WTC11 (cell line): ENCODE results near the gene PRKCZ. TPM values are rescaled to one million over a fixed set of nuclear protein-coding genes. Genes with fewer than 3 reads are reported as not detected.
A peak's percentile ranks its signal among the peaks of the same experiment; 100 is the strongest.

Experiments used
- ATAC-seq: fragments of 200-7000 bp; cut with Tn5 transposase; 2 replicates; pipeline ENCODE4 v1.10.0; 2021; ENCODE audit warnings: mild to moderate bottlenecking, moderate library complexity
- CTCF ChIA-PET: fragments of 300-600 bp; sonication (Branson Sonifier 250); formaldehyde crosslinking; loops from one replicate; lab custom pipeline; 2021; ENCODE audit warnings: antibody characterized with exemption; lab: Charles Lee
- POLR2A ChIA-PET: fragments of 350-600 bp; sonication (Branson Sonifier 250); formaldehyde crosslinking; loops from one replicate; lab custom pipeline; 2021; ENCODE audit warnings: antibody characterized with exemption; lab: Charles Lee
- DNase-seq: peaks from one replicate; pipeline ENCODE4 v3.0.0; 2021; ENCODE audit warnings: low spot score
- H3K27ac Mint-ChIP-seq: 2 replicates; pipeline ENCODE4 v1.8.0; 2021; ENCODE audit warnings: mixed read lengths
- H3K27me3 Mint-ChIP-seq: 2 replicates; pipeline ENCODE4 v1.8.0; 2021; ENCODE audit warnings: low read depth, mild to moderate bottlenecking, moderate library complexity, mixed read lengths
- H3K36me3 Mint-ChIP-seq: 2 replicates; pipeline ENCODE4 v1.8.0; 2021; ENCODE audit warnings: mixed read lengths
- H3K4me1 Mint-ChIP-seq: 2 replicates; pipeline ENCODE4 v1.8.0; 2022; ENCODE audit warnings: mixed read lengths
- H3K4me3 Mint-ChIP-seq: 2 replicates; pipeline ENCODE4 v1.8.0; 2021; ENCODE audit warnings: mild to moderate bottlenecking, moderate library complexity, mixed read lengths
- H3K9me3 Mint-ChIP-seq: 2 replicates; pipeline ENCODE4 v1.8.0; 2021; ENCODE audit warnings: mixed read lengths
- EMX1 ChIP-seq: fragments of 250-450 bp; sonication (Bioruptor Pico); IDR thresholded peaks from 2 replicates; pipeline ENCODE4 v1.8.0; 2021; ENCODE audit warnings: mild to moderate bottlenecking
- FOXK1 ChIP-seq: sonication (generic); formaldehyde crosslinking; IDR thresholded peaks from 2 replicates; pipeline ENCODE4 v1.8.0; 2022; ENCODE audit warnings: mild to moderate bottlenecking, moderate library complexity, missing genetic modification reagents
- GTF2I ChIP-seq: fragments of 250-450 bp; sonication (Bioruptor Pico); conservative IDR thresholded peaks from 2 replicates; pipeline ENCODE4 v1.4.0; 2021; ENCODE audit warnings: mild to moderate bottlenecking
- IRF2 ChIP-seq: sonication (generic); formaldehyde crosslinking; IDR thresholded peaks from 2 replicates; pipeline ENCODE4 v1.8.0; 2022; ENCODE audit warnings: low read depth, missing genetic modification reagents, borderline replicate concordance
- MYBL2 ChIP-seq: sonication (generic); formaldehyde crosslinking; IDR thresholded peaks from 2 replicates; pipeline ENCODE4 v1.8.1; 2023; ENCODE audit warnings: mild to moderate bottlenecking, moderate library complexity, missing genetic modification reagents
- TCF7 ChIP-seq: sonication (generic); formaldehyde crosslinking; IDR thresholded peaks from 2 replicates; pipeline ENCODE4 v1.8.0; 2022; ENCODE audit warnings: mild to moderate bottlenecking, low read depth, missing genetic modification reagents, moderate library complexity
- total RNA-seq: library from RNA; stranded (reverse); gene quantifications from 3 replicates; pipeline ENCODE4 v1.2.3, GENCODE V29; 2021
- TF ChIP-seq, protein P1 (sequence below): sonication (generic); formaldehyde crosslinking; IDR thresholded peaks from 2 replicates; pipeline ENCODE4 v1.8.0; 2023; ENCODE audit warnings: missing genetic modification reagents, mild to moderate bottlenecking, borderline replicate concordance
- TF ChIP-seq, protein P2 (sequence below): fragments of 250-450 bp; sonication (Bioruptor Pico); IDR thresholded peaks from 2 replicates; pipeline ENCODE4 v1.8.0; 2021; ENCODE audit warnings: mild to moderate bottlenecking
- TF ChIP-seq, protein P3 (sequence below): fragments of 250-450 bp; sonication (Bioruptor Pico); IDR thresholded peaks from 2 replicates; pipeline ENCODE4 v1.9.0; 2021; ENCODE audit warnings: moderate library complexity, mild to moderate bottlenecking, inconsistent platforms, borderline replicate concordance
- TF ChIP-seq, protein P4 (sequence below): sonication (generic); formaldehyde crosslinking; IDR thresholded peaks from 2 replicates; pipeline ENCODE4 v1.8.1; 2023; ENCODE audit warnings: mild to moderate bottlenecking, missing genetic modification reagents
- TF ChIP-seq, protein P5 (sequence below): sonication (generic); formaldehyde crosslinking; IDR thresholded peaks from 2 replicates; pipeline ENCODE4 v1.8.1; 2023; ENCODE audit warnings: mild to moderate bottlenecking, missing genetic modification reagents, borderline replicate concordance
- TF ChIP-seq, protein P6 (sequence below): fragments of 250-450 bp; sonication (Bioruptor Pico); IDR thresholded peaks from 2 replicates; pipeline ENCODE4 v2.1.2; 2022; ENCODE audit warnings: mild to moderate bottlenecking, moderate library complexity
- TF ChIP-seq, protein P7 (sequence below): sonication (generic); formaldehyde crosslinking; IDR thresholded peaks from 2 replicates; pipeline ENCODE4 v1.8.1; 2023; ENCODE audit warnings: mild to moderate bottlenecking, missing genetic modification reagents, moderate library complexity
- TF ChIP-seq, protein P8 (sequence below): sonication (generic); formaldehyde crosslinking; IDR thresholded peaks from 2 replicates; pipeline ENCODE4 v1.8.0; 2022; ENCODE audit warnings: mild to moderate bottlenecking, missing genetic modification reagents
- TF ChIP-seq, protein P9 (sequence below): sonication (generic); formaldehyde crosslinking; IDR thresholded peaks from 2 replicates; pipeline ENCODE4 v1.8.0; 2022; ENCODE audit warnings: mild to moderate bottlenecking, missing genetic modification reagents

PRKCZ gene
- total RNA-seq, 1 experiment from 2014 or later, result 52.5 TPM

DNA sequence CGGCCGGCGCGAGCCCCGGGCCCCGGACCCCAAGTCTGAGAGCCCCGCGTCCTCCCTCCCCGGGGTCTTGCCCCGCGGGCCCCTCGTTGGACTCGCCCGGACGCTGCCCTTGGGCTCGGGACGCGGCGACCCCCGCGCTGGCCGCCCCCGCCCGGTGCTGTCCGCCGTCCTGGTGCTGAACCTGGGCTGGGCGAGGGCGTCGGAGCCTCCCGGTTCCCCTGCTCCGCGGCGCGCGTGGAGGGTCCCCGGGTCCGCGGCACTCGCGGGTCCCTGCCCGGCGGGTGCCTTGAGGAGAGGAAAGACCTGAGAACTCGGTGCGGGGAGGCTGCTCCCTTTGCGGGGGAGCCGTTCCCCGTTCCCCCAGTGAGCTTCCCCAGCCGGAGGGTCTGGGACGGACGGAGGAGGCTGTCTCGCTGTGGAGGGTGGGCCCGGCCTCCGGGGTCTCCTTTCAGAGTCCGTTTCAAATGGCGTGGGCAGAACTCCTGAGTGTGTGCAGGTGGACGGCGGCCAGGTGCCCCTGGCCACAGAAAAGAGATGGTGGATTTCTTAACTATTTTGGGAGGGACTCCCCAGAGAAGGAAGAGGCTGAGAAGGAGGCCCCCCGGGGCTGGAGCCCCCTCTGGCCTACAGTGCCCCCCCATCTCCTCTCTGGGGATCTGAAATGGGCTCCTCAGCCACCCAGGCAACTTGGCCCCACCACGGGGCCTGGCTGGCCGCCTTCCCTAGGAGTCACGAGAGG, 30.5 kb upstream of the PRKCZ start (continued):
- TF ChIP-seq, protein P1, sequence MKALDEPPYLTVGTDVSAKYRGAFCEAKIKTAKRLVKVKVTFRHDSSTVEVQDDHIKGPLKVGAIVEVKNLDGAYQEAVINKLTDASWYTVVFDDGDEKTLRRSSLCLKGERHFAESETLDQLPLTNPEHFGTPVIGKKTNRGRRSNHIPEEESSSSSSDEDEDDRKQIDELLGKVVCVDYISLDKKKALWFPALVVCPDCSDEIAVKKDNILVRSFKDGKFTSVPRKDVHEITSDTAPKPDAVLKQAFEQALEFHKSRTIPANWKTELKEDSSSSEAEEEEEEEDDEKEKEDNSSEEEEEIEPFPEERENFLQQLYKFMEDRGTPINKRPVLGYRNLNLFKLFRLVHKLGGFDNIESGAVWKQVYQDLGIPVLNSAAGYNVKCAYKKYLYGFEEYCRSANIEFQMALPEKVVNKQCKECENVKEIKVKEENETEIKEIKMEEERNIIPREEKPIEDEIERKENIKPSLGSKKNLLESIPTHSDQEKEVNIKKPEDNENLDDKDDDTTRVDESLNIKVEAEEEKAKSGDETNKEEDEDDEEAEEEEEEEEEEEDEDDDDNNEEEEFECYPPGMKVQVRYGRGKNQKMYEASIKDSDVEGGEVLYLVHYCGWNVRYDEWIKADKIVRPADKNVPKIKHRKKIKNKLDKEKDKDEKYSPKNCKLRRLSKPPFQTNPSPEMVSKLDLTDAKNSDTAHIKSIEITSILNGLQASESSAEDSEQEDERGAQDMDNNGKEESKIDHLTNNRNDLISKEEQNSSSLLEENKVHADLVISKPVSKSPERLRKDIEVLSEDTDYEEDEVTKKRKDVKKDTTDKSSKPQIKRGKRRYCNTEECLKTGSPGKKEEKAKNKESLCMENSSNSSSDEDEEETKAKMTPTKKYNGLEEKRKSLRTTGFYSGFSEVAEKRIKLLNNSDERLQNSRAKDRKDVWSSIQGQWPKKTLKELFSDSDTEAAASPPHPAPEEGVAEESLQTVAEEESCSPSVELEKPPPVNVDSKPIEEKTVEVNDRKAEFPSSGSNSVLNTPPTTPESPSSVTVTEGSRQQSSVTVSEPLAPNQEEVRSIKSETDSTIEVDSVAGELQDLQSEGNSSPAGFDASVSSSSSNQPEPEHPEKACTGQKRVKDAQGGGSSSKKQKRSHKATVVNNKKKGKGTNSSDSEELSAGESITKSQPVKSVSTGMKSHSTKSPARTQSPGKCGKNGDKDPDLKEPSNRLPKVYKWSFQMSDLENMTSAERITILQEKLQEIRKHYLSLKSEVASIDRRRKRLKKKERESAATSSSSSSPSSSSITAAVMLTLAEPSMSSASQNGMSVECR (CRISPR knock-in tag), result peak; percentile 98
- TF ChIP-seq MYBL2 (CRISPR knock-in tag) (no peak), EMX1 (CRISPR knock-in tag) (no peak)
- TF ChIP-seq, protein P2, sequence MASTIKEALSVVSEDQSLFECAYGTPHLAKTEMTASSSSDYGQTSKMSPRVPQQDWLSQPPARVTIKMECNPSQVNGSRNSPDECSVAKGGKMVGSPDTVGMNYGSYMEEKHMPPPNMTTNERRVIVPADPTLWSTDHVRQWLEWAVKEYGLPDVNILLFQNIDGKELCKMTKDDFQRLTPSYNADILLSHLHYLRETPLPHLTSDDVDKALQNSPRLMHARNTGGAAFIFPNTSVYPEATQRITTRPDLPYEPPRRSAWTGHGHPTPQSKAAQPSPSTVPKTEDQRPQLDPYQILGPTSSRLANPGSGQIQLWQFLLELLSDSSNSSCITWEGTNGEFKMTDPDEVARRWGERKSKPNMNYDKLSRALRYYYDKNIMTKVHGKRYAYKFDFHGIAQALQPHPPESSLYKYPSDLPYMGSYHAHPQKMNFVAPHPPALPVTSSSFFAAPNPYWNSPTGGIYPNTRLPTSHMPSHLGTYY, result no peak
- TF ChIP-seq, protein P3, sequence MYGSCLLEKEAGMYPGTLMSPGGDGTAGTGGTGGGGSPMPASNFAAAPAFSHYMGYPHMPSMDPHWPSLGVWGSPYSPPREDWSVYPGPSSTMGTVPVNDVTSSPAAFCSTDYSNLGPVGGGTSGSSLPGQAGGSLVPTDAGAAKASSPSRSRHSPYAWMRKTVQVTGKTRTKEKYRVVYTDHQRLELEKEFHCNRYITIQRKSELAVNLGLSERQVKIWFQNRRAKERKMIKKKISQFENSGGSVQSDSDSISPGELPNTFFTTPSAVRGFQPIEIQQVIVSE (CRISPR knock-in tag), result no peak
- TF ChIP-seq, protein P4, sequence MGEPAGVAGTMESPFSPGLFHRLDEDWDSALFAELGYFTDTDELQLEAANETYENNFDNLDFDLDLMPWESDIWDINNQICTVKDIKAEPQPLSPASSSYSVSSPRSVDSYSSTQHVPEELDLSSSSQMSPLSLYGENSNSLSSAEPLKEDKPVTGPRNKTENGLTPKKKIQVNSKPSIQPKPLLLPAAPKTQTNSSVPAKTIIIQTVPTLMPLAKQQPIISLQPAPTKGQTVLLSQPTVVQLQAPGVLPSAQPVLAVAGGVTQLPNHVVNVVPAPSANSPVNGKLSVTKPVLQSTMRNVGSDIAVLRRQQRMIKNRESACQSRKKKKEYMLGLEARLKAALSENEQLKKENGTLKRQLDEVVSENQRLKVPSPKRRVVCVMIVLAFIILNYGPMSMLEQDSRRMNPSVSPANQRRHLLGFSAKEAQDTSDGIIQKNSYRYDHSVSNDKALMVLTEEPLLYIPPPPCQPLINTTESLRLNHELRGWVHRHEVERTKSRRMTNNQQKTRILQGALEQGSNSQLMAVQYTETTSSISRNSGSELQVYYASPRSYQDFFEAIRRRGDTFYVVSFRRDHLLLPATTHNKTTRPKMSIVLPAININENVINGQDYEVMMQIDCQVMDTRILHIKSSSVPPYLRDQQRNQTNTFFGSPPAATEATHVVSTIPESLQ, result no peak
- TF ChIP-seq, protein P5, sequence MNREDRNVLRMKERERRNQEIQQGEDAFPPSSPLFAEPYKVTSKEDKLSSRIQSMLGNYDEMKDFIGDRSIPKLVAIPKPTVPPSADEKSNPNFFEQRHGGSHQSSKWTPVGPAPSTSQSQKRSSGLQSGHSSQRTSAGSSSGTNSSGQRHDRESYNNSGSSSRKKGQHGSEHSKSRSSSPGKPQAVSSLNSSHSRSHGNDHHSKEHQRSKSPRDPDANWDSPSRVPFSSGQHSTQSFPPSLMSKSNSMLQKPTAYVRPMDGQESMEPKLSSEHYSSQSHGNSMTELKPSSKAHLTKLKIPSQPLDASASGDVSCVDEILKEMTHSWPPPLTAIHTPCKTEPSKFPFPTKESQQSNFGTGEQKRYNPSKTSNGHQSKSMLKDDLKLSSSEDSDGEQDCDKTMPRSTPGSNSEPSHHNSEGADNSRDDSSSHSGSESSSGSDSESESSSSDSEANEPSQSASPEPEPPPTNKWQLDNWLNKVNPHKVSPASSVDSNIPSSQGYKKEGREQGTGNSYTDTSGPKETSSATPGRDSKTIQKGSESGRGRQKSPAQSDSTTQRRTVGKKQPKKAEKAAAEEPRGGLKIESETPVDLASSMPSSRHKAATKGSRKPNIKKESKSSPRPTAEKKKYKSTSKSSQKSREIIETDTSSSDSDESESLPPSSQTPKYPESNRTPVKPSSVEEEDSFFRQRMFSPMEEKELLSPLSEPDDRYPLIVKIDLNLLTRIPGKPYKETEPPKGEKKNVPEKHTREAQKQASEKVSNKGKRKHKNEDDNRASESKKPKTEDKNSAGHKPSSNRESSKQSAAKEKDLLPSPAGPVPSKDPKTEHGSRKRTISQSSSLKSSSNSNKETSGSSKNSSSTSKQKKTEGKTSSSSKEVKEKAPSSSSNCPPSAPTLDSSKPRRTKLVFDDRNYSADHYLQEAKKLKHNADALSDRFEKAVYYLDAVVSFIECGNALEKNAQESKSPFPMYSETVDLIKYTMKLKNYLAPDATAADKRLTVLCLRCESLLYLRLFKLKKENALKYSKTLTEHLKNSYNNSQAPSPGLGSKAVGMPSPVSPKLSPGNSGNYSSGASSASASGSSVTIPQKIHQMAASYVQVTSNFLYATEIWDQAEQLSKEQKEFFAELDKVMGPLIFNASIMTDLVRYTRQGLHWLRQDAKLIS (CRISPR knock-in tag), result no peak
- TF ChIP-seq, protein P6, sequence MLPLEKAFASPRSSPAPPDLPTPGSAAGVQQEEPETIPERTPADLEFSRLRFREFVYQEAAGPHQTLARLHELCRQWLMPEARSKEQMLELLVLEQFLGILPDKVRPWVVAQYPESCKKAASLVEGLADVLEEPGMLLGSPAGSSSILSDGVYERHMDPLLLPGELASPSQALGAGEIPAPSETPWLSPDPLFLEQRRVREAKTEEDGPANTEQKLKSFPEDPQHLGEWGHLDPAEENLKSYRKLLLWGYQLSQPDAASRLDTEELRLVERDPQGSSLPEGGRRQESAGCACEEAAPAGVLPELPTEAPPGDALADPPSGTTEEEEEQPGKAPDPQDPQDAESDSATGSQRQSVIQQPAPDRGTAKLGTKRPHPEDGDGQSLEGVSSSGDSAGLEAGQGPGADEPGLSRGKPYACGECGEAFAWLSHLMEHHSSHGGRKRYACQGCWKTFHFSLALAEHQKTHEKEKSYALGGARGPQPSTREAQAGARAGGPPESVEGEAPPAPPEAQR (CRISPR knock-in tag), result no peak

DNA sequence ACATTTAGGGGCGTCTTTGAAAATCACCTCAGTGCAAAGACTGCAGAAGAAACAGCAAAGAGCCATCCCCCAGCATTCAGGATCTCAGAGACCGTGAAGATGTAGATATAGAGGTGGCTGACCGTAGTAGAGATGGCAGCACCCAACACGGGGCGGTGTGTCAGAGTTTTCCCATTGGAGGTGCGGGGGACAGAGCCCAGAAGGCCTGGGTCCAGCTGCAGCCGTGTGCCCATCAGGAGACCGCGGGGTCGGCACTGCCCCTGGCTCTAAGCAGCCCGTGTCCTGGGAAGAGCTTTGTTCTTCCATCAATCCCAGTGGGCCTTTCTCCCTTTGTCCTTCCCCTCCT, 29.9 kb upstream of the PRKCZ start:
- peaks cover 31% of the 10 kb centered on the region for H3K27me3 Mint-ChIP-seq
- no peaks in the 10 kb centered on the region for H3K36me3 Mint-ChIP-seq

More for the DNA sequence above, 29.9 kb upstream of the PRKCZ start:
- CTCF ChIA-PET, result interaction anchor here (1.1 to 7.9 kb wide), 5 partner anchors 17 to 76 kb away, joined by 3 to 89 read pairs (median 7); partner anchors contain the start of gene CFAP74
- DNase-seq, result no peak
- no peak for ATAC-seq
- Mint-ChIP-seq H3K27ac (no peak overlapping the region), H3K4me3 (peak overlapping the region; percentile 44; the same call in 1 of the 2 replicates), H3K9me3 (no peaks in the 10 kb centered on the region), H3K4me1 (peaks cover 8% of the 10 kb centered on the region)
- POLR2A ChIA-PET, result no interaction called here
- no peak for TF ChIP-seq GTF2I (CRISPR knock-in tag)
- TF ChIP-seq, protein P7, sequence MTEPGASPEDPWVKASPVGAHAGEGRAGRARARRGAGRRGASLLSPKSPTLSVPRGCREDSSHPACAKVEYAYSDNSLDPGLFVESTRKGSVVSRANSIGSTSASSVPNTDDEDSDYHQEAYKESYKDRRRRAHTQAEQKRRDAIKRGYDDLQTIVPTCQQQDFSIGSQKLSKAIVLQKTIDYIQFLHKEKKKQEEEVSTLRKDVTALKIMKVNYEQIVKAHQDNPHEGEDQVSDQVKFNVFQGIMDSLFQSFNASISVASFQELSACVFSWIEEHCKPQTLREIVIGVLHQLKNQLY (CRISPR knock-in tag), result no peak
- TF ChIP-seq, protein P8, sequence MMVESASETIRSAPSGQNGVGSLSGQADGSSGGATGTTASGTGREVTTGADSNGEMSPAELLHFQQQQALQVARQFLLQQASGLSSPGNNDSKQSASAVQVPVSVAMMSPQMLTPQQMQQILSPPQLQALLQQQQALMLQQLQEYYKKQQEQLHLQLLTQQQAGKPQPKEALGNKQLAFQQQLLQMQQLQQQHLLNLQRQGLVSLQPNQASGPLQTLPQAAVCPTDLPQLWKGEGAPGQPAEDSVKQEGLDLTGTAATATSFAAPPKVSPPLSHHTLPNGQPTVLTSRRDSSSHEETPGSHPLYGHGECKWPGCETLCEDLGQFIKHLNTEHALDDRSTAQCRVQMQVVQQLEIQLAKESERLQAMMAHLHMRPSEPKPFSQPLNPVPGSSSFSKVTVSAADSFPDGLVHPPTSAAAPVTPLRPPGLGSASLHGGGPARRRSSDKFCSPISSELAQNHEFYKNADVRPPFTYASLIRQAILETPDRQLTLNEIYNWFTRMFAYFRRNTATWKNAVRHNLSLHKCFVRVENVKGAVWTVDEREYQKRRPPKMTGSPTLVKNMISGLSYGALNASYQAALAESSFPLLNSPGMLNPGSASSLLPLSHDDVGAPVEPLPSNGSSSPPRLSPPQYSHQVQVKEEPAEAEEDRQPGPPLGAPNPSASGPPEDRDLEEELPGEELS (CRISPR knock-in tag), result no peak
- TF ChIP-seq IRF2 (CRISPR knock-in tag), result no peak
- TF ChIP-seq FOXK1 (CRISPR knock-in tag), result no peak
- TF ChIP-seq TCF7 (CRISPR knock-in tag), result no peak
- TF ChIP-seq, protein P6 (CRISPR knock-in tag), result no peak
- TF ChIP-seq, protein P9, sequence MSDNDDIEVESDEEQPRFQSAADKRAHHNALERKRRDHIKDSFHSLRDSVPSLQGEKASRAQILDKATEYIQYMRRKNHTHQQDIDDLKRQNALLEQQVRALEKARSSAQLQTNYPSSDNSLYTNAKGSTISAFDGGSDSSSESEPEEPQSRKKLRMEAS (CRISPR knock-in tag), result no peak
